Measurements from ENCODE around the gene SPTSSB.
A peak's percentile ranks its signal among the peaks of the same experiment; 100 is the strongest.

SPTSSB gene

GRCh38 chr3:161371441-161372320, at the start of gene SPTSSB:
Gene SPTSSB (minus strand): TSS chr3:161371517. CDS start chr3:161346323, 25,194 bp downstream.
- no peak for TF ChIP-seq CTCF (conservative IDR thresholded peaks at IDR 0.05; ENCODE audit: low read length)
- DNase-seq (ENCODE audit: low read depth) = peak; percentile 12
- H3K4me3 ChIP-seq (ENCODE audit: low read length) = peak within 1 kb of the TSS; percentile 41

GRCh38 chr3:161420746-161421145, 49.4 kb upstream of the SPTSSB start:
- no peak overlapping the region for H3K4me3 ChIP-seq (ENCODE audit: low read length)
- DNase-seq (ENCODE audit: low read depth) = no peak
- TF ChIP-seq CTCF (conservative IDR thresholded peaks at IDR 0.05; ENCODE audit: low read length) = no peak

- no peak for TF ChIP-seq CTCF (conservative IDR thresholded peaks at IDR 0.05; ENCODE audit: low read length)
- H3K4me3 ChIP-seq (ENCODE audit: low read length) = no peak overlapping the region
- DNase-seq (ENCODE audit: low read depth) = no peak
Measured at GRCh38 chr3:161419555-161420333, 48.4 kb upstream of the SPTSSB start.

- peak; percentile 70 for DNase-seq (ENCODE audit: low read depth)
- TF ChIP-seq CTCF (conservative IDR thresholded peaks at IDR 0.05; ENCODE audit: low read length) = no peak
- no peak overlapping the region for H3K4me3 ChIP-seq (ENCODE audit: low read length)
Measured at GRCh38 chr3:161415506-161416231, 44.4 kb upstream of the SPTSSB start.

GRCh38 chr3:161414907-161415306, 43.6 kb upstream of the SPTSSB start:
- no peak for TF ChIP-seq CTCF (conservative IDR thresholded peaks at IDR 0.05; ENCODE audit: low read length)
- no peak overlapping the region for H3K4me3 ChIP-seq (ENCODE audit: low read length)
- DNase-seq (ENCODE audit: low read depth) = no peak

- DNase-seq (ENCODE audit: low read depth) = no peak
- H3K4me3 ChIP-seq (ENCODE audit: low read length) = no peak overlapping the region
- TF ChIP-seq CTCF (conservative IDR thresholded peaks at IDR 0.05; ENCODE audit: low read length) = no peak
Measured at GRCh38 chr3:161413855-161414210, 42.5 kb upstream of the SPTSSB start.

Data from AG10803 (cell line).